ENCODE data around the gene ORC3.

Gene ORC3

GRCh38 chr6:87541744-87542143 is 48.2 kb upstream of the ORC3 start:
- TF ChIP-seq YY1 (IDR thresholded peaks at IDR 0.05; ENCODE audit: low read depth) (no peak), REST (IDR thresholded peaks at IDR 0.05; ENCODE audit: low read depth) (no peak)

GRCh38 chr6:87543696-87544473 is 46.0 kb upstream of the ORC3 start:
- TF ChIP-seq NFIC (IDR thresholded peaks at IDR 0.05) (no peak), RAD21 (IDR thresholded peaks at IDR 0.05; ENCODE audit: low read depth) (no peak), CREB1 (IDR thresholded peaks at IDR 0.05; ENCODE audit: low read depth) (no peak), FOXM1 (IDR thresholded peaks at IDR 0.05; ENCODE audit: borderline replicate concordance, low read depth) (no peak), CEBPB (IDR thresholded peaks at IDR 0.05) (no peak), TCF12 (IDR thresholded peaks at IDR 0.05; ENCODE audit: low read depth) (no peak), EGR1 (IDR thresholded peaks at IDR 0.05) (no peak), MAX (IDR thresholded peaks at IDR 0.05) (no peak), REST (IDR thresholded peaks at IDR 0.05; ENCODE audit: low read depth) (no peak), ZBTB7A (IDR thresholded peaks at IDR 0.05; ENCODE audit: low read depth) (no peak), EP300 (IDR thresholded peaks at IDR 0.05; ENCODE audit: borderline replicate concordance) (no peak), TAF1 (IDR thresholded peaks at IDR 0.05; ENCODE audit: low read depth) (no peak), TEAD4 (IDR thresholded peaks at IDR 0.05) (no peak)

- TF ChIP-seq TAF1 (IDR thresholded peaks at IDR 0.05; ENCODE audit: low read depth) (no peak), YY1 (IDR thresholded peaks at IDR 0.05; ENCODE audit: low read depth) (no peak), REST (IDR thresholded peaks at IDR 0.05; ENCODE audit: low read depth) (no peak)
Measured at GRCh38 chr6:87544474-87544735, 45.5 kb upstream of the ORC3 start.

GRCh38 chr6:87551799-87552198 is 38.1 kb upstream of the ORC3 start:
- TF ChIP-seq MAX (IDR thresholded peaks at IDR 0.05) = no peak
- no peak for TF ChIP-seq FOXM1 (IDR thresholded peaks at IDR 0.05; ENCODE audit: borderline replicate concordance, low read depth)
- no peak for TF ChIP-seq CEBPB (IDR thresholded peaks at IDR 0.05)

GRCh38 chr6:87553159-87553765 is 36.7 kb upstream of the ORC3 start:
- TF ChIP-seq ZBTB7A (IDR thresholded peaks at IDR 0.05; ENCODE audit: low read depth) (no peak), YY1 (IDR thresholded peaks at IDR 0.05; ENCODE audit: low read depth) (no peak), CREB1 (IDR thresholded peaks at IDR 0.05; ENCODE audit: low read depth) (no peak), TAF1 (IDR thresholded peaks at IDR 0.05; ENCODE audit: low read depth) (no peak), NFIC (IDR thresholded peaks at IDR 0.05) (no peak), EP300 (IDR thresholded peaks at IDR 0.05; ENCODE audit: borderline replicate concordance) (no peak), CEBPB (IDR thresholded peaks at IDR 0.05) (no peak), RAD21 (IDR thresholded peaks at IDR 0.05; ENCODE audit: low read depth) (no peak), REST (IDR thresholded peaks at IDR 0.05; ENCODE audit: low read depth) (no peak), FOXM1 (IDR thresholded peaks at IDR 0.05; ENCODE audit: borderline replicate concordance, low read depth) (no peak), TCF12 (IDR thresholded peaks at IDR 0.05; ENCODE audit: low read depth) (no peak), USF1 (IDR thresholded peaks at IDR 0.05) (no peak), TEAD4 (IDR thresholded peaks at IDR 0.05) (no peak), EGR1 (IDR thresholded peaks at IDR 0.05) (no peak), MAX (IDR thresholded peaks at IDR 0.05) (no peak)
